GM12878 (cell line): Measurements from ENCODE around the gene PTCH2. TPM values are rescaled to one million over a fixed set of nuclear protein-coding genes. Genes with fewer than 3 reads are reported as not detected.

Source experiments
- ATAC-seq: fragments of 200-7000 bp; cut with Tn5 transposase; 3 replicates; pipeline ENCODE4 v1.9.1; 2020; ENCODE audit warnings: mild to moderate bottlenecking, moderate library complexity
- BruUV-seq: library from RNA; stranded (reverse); fragments of 400-500 nt; replicated peaks from 2 replicates; lab custom pipeline; 2021; lab: Mats Ljungman, UMichigan
- CTCF ChIA-PET: fragments of 300-600 bp; sonication (Branson Sonifier 250); formaldehyde crosslinking; extraction: SDS; loops from one replicate; lab custom pipeline; 2021; ENCODE audit warnings: inconsistent platforms; lab: Yijun Ruan, JAX
- POLR2A ChIA-PET: fragments of 350-600 bp; formaldehyde crosslinking; extraction: SDS; loops from one replicate; lab custom pipeline; 2021; ENCODE audit warnings: inconsistent platforms; lab: Charles Lee
- RAD21 ChIA-PET: fragments of 300-600 bp; sonication (Branson Sonifier 250); formaldehyde crosslinking; loops from one replicate; lab custom pipeline; 2023; ENCODE audit warnings: antibody characterized with exemption; ENCODE audit not compliant: unreplicated experiment; lab: Charles Lee
- SMC1A ChIA-PET: fragments of 300-600 bp; sonication (Branson Sonifier 250); formaldehyde crosslinking; loops from one replicate; lab custom pipeline; 2023; ENCODE audit not compliant: unreplicated experiment, uncharacterized antibody; lab: Charles Lee
- DNase-seq: peaks from one replicate; pipeline ENCODE4 v3.0.0-alpha.2; 2011; ENCODE audit warnings: low read depth, low spot score
- FAIRE-seq: peaks from 3 replicates; lab custom pipeline; 2011; peaks lifted over from hg19 to GRCh38; lab: Jason Lieb, UNC
- H2AFZ ChIP-seq: 2 replicates; pipeline ENCODE4 v1.6.0; 2011; ENCODE audit warnings: low read depth, low read length, control low read depth; ENCODE audit not compliant: control insufficient read depth
- H3K27ac ChIP-seq: 2 replicates; pipeline ENCODE4 v1.5.1; 2011; ENCODE audit warnings: control low read depth; ENCODE audit not compliant: control insufficient read depth, insufficient read depth
- H3K27me3 ChIP-seq, 2 experiments: replicated peaks in 1 of 2; 2 replicates each; pipeline versions ENCODE4 v1.6.0 to v1.6.1; 2011; ENCODE audit warnings: low read length in 1 of 2; ENCODE audit not compliant: control insufficient read depth in 2 of 2, insufficient read depth in 2 of 2
- H3K36me3 ChIP-seq, 2 experiments: 2 replicates each; pipeline ENCODE4 v1.5.1; 2011; ENCODE audit warnings: low read length in 1 of 2; ENCODE audit not compliant: control insufficient read depth in 2 of 2, insufficient read depth in 2 of 2
- H3K4me1 ChIP-seq: 2 replicates; pipeline ENCODE4 v1.6.1; 2011; ENCODE audit warnings: mild to moderate bottlenecking, low read length, moderate library complexity, mixed read lengths; ENCODE audit not compliant: control insufficient read depth, insufficient read depth
- H3K4me2 ChIP-seq: 2 replicates; pipeline ENCODE4 v1.6.0; 2011; ENCODE audit warnings: control low read depth; ENCODE audit not compliant: control insufficient read depth, insufficient read depth
- H3K4me3 ChIP-seq: fragments of 200-600 bp; sonication (generic); 2 replicates; pipeline ENCODE4 v1.5.1; 2016
- H3K79me2 ChIP-seq: 2 replicates; pipeline ENCODE4 v1.6.0; 2011; ENCODE audit warnings: low read length; ENCODE audit not compliant: control insufficient read depth, insufficient read depth
- H3K9ac ChIP-seq: 2 replicates; pipeline ENCODE4 v1.8.0; 2011; ENCODE audit warnings: low read length, control low read depth, mixed read lengths; ENCODE audit not compliant: control insufficient read depth, insufficient read depth
- H3K9me3 ChIP-seq: replicated peaks from 3 replicates; pipeline ENCODE4 v1.5.1; 2011; ENCODE audit warnings: mild to moderate bottlenecking, low read length; ENCODE audit not compliant: control insufficient read depth, insufficient read depth
- H4K20me1 ChIP-seq: 2 replicates; pipeline ENCODE4 v1.6.0; 2011; ENCODE audit not compliant: control insufficient read depth, insufficient read depth
- ASH2L ChIP-seq: fragments of 300-600, 200-600 bp; sonication (generic); IDR thresholded peaks from 2 replicates; pipeline ENCODE4 v1.6.1; 2017; ENCODE audit warnings: low read depth, mild to moderate bottlenecking, borderline replicate concordance
- BACH1 ChIP-seq: fragments of 450-650 bp; IDR thresholded peaks from 2 replicates; pipeline ENCODE4 v1.6.1; 2017; ENCODE audit warnings: mild to moderate bottlenecking, borderline replicate concordance
- BMI1 ChIP-seq: fragments of 450-650 bp; IDR thresholded peaks from 2 replicates; pipeline ENCODE4 v1.6.1; 2016; ENCODE audit warnings: mild to moderate bottlenecking, moderate library complexity, borderline replicate concordance
- CREM ChIP-seq: IDR thresholded peaks from 2 replicates; pipeline ENCODE4 v1.6.1; 2014; ENCODE audit warnings: antibody characterized with exemption, low read depth
- EGR1 ChIP-seq, 2 experiments: IDR thresholded peaks; 1 replicate in 1 of 2; 2 replicates in 1 of 2; pipeline ENCODE4 v1.6.1; 2011 to 2012; ENCODE audit warnings: low read depth in 2 of 2, low read length in 2 of 2, borderline replicate concordance in 1 of 2, mild to moderate bottlenecking in 1 of 2, moderate library complexity in 1 of 2
- ETV6 ChIP-seq, 2 experiments: fragments of 450-650 bp in 1 of 2; IDR thresholded peaks in 1 of 2; conservative IDR thresholded peaks in 1 of 2; 2 replicates each; pipeline ENCODE4 v1.6.1; 2014; ENCODE audit warnings: antibody characterized with exemption in 1 of 2, borderline replicate concordance in 1 of 2, low read depth in 1 of 2, mild to moderate bottlenecking in 1 of 2, moderate library complexity in 1 of 2
- LARP7 ChIP-seq: fragments of 450-650 bp; IDR thresholded peaks from 2 replicates; pipeline ENCODE4 v1.6.1; 2017; ENCODE audit warnings: mild to moderate bottlenecking
- MTA3 ChIP-seq: IDR thresholded peaks from 2 replicates; pipeline ENCODE4 v1.6.1; 2012; ENCODE audit warnings: low read length, inconsistent platforms, borderline replicate concordance
- RELA ChIP-seq: fragments of 450-650 bp; IDR thresholded peaks from 2 replicates; pipeline ENCODE4 v1.8.0; 2014; ENCODE audit warnings: borderline replicate concordance; ENCODE audit not compliant: partially characterized antibody
- SIX5 ChIP-seq: IDR thresholded peaks from 2 replicates; pipeline ENCODE4 v1.6.1; 2011; ENCODE audit warnings: mild to moderate bottlenecking, low read depth, low read length, moderate library complexity; ENCODE audit not compliant: severe bottlenecking
- SP1 ChIP-seq: IDR thresholded peaks from one replicate; pipeline ENCODE4 v1.6.1; 2011; ENCODE audit warnings: low read depth, low read length
- YBX1 ChIP-seq: fragments of 450-650 bp; IDR thresholded peaks from 2 replicates; pipeline ENCODE4 v1.6.1; 2016; ENCODE audit warnings: antibody characterized with exemption
- ZNF217 ChIP-seq: fragments of 450-650 bp; IDR thresholded peaks from 2 replicates; pipeline ENCODE4 v1.6.1; 2017; ENCODE audit warnings: antibody characterized with exemption, mild to moderate bottlenecking
- ZNF384 ChIP-seq: IDR thresholded peaks from 2 replicates; pipeline ENCODE4 v1.6.1; 2012; ENCODE audit warnings: low read depth, mild to moderate bottlenecking, low read length, improper control_type of control experiment, borderline replicate concordance
- WGBS: methylation state at CpG from one replicate; pipeline ENCODE4 v1.1.6; 2016; ENCODE audit warnings: low lambda C conversion rate; ENCODE audit not compliant: insufficient replicate concordance, insufficient coverage; ENCODE audit errors: missing lambda C conversion rate; 5-methylcytosine and 5-hydroxymethylcytosine counted together
- in situ Hi-C: fragments of 300-500 bp; cut with MboI; formaldehyde crosslinking; loops from 9 replicates; pipeline ENCODE4 v1.14.3; 2018; ENCODE audit warnings: mixed read lengths
- intact Hi-C: fragments of 100-400 bp; cut with micrococcal nuclease; formaldehyde crosslinking; loops from one replicate; pipeline ENCODE4 v1.14.2; 2022; ENCODE audit not compliant: unreplicated experiment
- polyA plus RNA-seq, 11 experiments: library from polyadenylated mRNA; depleted of rRNA in 4 of 11; unstranded in 6 of 11; stranded (reverse) in 5 of 11; fragments of >200 nt; fragmentation: Nextera tagmentation in 4 of 11; fragmentation: Illumina TruSeq in 1 of 11; extraction: Ambion mirVana in 4 of 11; extraction: Trizol in 1 of 11; gene quantifications; 1 replicate in 1 of 11; 2 replicates in 10 of 11; pipeline versions ENCODE4 v1.2.1 to v1.2.3, GENCODE V29; 2011 to 2016; ENCODE audit warnings: inconsistent platforms in 2 of 11, missing spikeins in 2 of 11, low read depth in 1 of 11
- total RNA-seq, 4 experiments: library from RNA; depleted of rRNA in 3 of 4; stranded (reverse); fragments of >200 nt in 3 of 4; fragmentation: Illumina TruSeq in 1 of 4; extraction: Trizol in 1 of 4; gene quantifications; 2 replicates each; pipeline versions ENCODE4 v1.2.1 to v1.2.3, GENCODE V29; 2013 to 2021
- TF ChIP-seq, protein P1 (sequence below): fragments of 450-650 bp; IDR thresholded peaks from 2 replicates; pipeline ENCODE4 v1.6.1; 2016; ENCODE audit warnings: mild to moderate bottlenecking
- TF ChIP-seq, protein P2 (sequence below): fragments of 450-650 bp; IDR thresholded peaks from 2 replicates; pipeline ENCODE4 v1.6.1; 2018; ENCODE audit warnings: mild to moderate bottlenecking, low read depth, moderate library complexity; ENCODE audit not compliant: partially characterized antibody
- TF ChIP-seq, protein P3 (sequence below): fragments of 450-650 bp; IDR thresholded peaks from 2 replicates; pipeline ENCODE4 v1.6.1; 2017; ENCODE audit warnings: mild to moderate bottlenecking, low read depth, inconsistent platforms; ENCODE audit not compliant: poor library complexity, severe bottlenecking

Gene PTCH2
- total and polyA plus RNA-seq, 10 of the 15 experiments (the other 5 are each of a cell fraction or from before 2014, with no cell fraction given) = 0.03 to 8.4 (median 0.10) TPM

DNA sequence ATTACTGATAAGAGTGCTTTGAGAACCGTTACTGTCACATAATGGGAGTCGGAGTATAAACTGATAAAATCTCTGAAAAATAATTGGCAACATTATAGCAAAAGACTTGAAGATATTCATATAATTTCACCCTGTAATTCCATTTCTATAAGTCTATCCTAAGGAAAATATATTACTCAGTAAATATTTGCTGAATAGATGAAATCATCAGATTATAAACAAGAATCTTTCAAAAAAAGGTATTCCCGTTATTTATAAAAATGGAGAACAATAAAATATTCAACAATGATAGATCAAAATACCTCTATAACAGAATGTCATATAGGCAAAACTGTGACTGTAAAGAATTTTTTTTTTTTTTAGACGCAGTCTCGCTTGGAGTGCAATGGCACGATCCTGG lies 42.4 kb upstream of the PTCH2 start (continued):
- TF ChIP-seq MTA3 = no peak
- TF ChIP-seq SP1 = no peak
- no peak for TF ChIP-seq ZNF384
- no peak for TF ChIP-seq BACH1
- TF ChIP-seq YBX1 = no peak

- H3K4me2 ChIP-seq = no peak overlapping the region
- peaks cover 4 to 10% of the 10 kb centered on the region in 2 experiments for H3K36me3 ChIP-seq
- intact Hi-C loops = no loop called here
- DNase-seq (no peak), ATAC-seq (no peak), FAIRE-seq (no peak)
- H3K9ac ChIP-seq = no peak overlapping the region
- BruUV-seq = no TSS peak
- POLR2A ChIA-PET = no interaction called here
- RAD21 ChIA-PET = no interaction called here
- no peak overlapping the region for H2AFZ ChIP-seq
- H3K4me1 ChIP-seq = no peaks in the 10 kb centered on the region
- CTCF ChIA-PET = interaction anchor here (0.9 to 1.4 kb wide), 4 partner anchors 18 to 143 kb away, joined by 3 to 5 read pairs (median 4); no protein-coding TSS in a partner anchor
- H3K9me3 ChIP-seq = peaks cover 11% of the 10 kb centered on the region; the same call in 2 of the 3 replicates
- 97% methylated on average over 2 of the region's 2 CpGs for WGBS
- H3K27ac ChIP-seq = no peak overlapping the region
- no peaks in the 10 kb centered on the region for H3K79me2 ChIP-seq
- in situ Hi-C loops = no loop called here
- no peak overlapping the region for H3K4me3 ChIP-seq
- SMC1A ChIA-PET = interaction anchor here (1.0 to 1.7 kb wide), 3 partner anchors 15 to 28 kb away, joined by 3 read pairs; no protein-coding TSS in a partner anchor
- H4K20me1 ChIP-seq = no peaks in the 10 kb centered on the region
- H3K27me3 ChIP-seq = no peaks in the 10 kb centered on the region
- TF ChIP-seq EGR1 (IDR thresholded peaks at IDR 0.05; ENCODE audit: borderline replicate concordance in 1 of 2, low read depth in 2 of 2, low read length in 2 of 2) = no peak
- no peak for TF ChIP-seq CREM
- TF ChIP-seq, protein P1, sequence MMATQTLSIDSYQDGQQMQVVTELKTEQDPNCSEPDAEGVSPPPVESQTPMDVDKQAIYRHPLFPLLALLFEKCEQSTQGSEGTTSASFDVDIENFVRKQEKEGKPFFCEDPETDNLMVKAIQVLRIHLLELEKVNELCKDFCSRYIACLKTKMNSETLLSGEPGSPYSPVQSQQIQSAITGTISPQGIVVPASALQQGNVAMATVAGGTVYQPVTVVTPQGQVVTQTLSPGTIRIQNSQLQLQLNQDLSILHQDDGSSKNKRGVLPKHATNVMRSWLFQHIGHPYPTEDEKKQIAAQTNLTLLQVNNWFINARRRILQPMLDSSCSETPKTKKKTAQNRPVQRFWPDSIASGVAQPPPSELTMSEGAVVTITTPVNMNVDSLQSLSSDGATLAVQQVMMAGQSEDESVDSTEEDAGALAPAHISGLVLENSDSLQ = no peak
- TF ChIP-seq ZNF217 = no peak
- no peak for TF ChIP-seq BMI1
- TF ChIP-seq, protein P2, sequence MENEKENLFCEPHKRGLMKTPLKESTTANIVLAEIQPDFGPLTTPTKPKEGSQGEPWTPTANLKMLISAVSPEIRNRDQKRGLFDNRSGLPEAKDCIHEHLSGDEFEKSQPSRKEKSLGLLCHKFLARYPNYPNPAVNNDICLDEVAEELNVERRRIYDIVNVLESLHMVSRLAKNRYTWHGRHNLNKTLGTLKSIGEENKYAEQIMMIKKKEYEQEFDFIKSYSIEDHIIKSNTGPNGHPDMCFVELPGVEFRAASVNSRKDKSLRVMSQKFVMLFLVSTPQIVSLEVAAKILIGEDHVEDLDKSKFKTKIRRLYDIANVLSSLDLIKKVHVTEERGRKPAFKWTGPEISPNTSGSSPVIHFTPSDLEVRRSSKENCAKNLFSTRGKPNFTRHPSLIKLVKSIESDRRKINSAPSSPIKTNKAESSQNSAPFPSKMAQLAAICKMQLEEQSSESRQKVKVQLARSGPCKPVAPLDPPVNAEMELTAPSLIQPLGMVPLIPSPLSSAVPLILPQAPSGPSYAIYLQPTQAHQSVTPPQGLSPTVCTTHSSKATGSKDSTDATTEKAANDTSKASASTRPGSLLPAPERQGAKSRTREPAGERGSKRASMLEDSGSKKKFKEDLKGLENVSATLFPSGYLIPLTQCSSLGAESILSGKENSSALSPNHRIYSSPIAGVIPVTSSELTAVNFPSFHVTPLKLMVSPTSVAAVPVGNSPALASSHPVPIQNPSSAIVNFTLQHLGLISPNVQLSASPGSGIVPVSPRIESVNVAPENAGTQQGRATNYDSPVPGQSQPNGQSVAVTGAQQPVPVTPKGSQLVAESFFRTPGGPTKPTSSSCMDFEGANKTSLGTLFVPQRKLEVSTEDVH = no peak
- no peak for TF ChIP-seq RELA
- no peak for TF ChIP-seq SIX5
- no peak for TF ChIP-seq LARP7
- TF ChIP-seq ASH2L = no peak
- TF ChIP-seq ETV6 (conservative IDR thresholded peaks at IDR 0.05 in 1 of 2, IDR thresholded peaks at IDR 0.05 in 1 of 2; ENCODE audit: borderline replicate concordance in 1 of 2, low read depth in 1 of 2) = no peak
- TF ChIP-seq, protein P3, sequence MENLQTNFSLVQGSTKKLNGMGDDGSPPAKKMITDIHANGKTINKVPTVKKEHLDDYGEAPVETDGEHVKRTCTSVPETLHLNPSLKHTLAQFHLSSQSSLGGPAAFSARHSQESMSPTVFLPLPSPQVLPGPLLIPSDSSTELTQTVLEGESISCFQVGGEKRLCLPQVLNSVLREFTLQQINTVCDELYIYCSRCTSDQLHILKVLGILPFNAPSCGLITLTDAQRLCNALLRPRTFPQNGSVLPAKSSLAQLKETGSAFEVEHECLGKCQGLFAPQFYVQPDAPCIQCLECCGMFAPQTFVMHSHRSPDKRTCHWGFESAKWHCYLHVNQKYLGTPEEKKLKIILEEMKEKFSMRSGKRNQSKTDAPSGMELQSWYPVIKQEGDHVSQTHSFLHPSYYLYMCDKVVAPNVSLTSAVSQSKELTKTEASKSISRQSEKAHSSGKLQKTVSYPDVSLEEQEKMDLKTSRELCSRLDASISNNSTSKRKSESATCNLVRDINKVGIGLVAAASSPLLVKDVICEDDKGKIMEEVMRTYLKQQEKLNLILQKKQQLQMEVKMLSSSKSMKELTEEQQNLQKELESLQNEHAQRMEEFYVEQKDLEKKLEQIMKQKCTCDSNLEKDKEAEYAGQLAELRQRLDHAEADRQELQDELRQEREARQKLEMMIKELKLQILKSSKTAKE = no peak
These were observed 41.7 kb upstream of the PTCH2 start for GRCh38 chr1:44884746-44885145.
